Measurements from ENCODE around the gene NUDT8. TPM values are rescaled to one million over a fixed set of nuclear protein-coding genes. Genes with fewer than 3 reads are reported as not detected.

The NUDT8 gene
- total and polyA plus RNA-seq, 2 experiments from 2014 or later, result 5.0 to 15.1 TPM

DNA sequence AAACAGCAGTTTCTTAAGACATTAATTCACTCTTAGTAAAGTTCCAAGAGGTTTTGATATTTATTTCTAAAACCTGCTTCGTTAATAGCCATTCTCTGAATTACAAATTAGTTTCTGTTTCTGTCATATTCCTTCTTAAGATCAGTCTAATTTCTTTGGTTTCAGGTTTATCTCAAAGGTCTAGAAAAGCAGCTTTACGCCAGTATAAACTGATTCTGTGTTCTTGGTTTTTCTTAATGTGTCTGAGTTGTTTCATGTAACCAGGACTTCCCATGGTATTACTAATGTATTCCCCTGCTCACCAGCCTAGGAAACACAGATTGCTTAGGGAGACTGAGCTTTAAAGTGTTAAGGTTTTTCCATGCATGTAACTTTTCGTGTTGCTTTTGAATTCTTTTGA, 27.6 kb upstream of the NUDT8 start (continued):
- TF ChIP-seq, protein P1, sequence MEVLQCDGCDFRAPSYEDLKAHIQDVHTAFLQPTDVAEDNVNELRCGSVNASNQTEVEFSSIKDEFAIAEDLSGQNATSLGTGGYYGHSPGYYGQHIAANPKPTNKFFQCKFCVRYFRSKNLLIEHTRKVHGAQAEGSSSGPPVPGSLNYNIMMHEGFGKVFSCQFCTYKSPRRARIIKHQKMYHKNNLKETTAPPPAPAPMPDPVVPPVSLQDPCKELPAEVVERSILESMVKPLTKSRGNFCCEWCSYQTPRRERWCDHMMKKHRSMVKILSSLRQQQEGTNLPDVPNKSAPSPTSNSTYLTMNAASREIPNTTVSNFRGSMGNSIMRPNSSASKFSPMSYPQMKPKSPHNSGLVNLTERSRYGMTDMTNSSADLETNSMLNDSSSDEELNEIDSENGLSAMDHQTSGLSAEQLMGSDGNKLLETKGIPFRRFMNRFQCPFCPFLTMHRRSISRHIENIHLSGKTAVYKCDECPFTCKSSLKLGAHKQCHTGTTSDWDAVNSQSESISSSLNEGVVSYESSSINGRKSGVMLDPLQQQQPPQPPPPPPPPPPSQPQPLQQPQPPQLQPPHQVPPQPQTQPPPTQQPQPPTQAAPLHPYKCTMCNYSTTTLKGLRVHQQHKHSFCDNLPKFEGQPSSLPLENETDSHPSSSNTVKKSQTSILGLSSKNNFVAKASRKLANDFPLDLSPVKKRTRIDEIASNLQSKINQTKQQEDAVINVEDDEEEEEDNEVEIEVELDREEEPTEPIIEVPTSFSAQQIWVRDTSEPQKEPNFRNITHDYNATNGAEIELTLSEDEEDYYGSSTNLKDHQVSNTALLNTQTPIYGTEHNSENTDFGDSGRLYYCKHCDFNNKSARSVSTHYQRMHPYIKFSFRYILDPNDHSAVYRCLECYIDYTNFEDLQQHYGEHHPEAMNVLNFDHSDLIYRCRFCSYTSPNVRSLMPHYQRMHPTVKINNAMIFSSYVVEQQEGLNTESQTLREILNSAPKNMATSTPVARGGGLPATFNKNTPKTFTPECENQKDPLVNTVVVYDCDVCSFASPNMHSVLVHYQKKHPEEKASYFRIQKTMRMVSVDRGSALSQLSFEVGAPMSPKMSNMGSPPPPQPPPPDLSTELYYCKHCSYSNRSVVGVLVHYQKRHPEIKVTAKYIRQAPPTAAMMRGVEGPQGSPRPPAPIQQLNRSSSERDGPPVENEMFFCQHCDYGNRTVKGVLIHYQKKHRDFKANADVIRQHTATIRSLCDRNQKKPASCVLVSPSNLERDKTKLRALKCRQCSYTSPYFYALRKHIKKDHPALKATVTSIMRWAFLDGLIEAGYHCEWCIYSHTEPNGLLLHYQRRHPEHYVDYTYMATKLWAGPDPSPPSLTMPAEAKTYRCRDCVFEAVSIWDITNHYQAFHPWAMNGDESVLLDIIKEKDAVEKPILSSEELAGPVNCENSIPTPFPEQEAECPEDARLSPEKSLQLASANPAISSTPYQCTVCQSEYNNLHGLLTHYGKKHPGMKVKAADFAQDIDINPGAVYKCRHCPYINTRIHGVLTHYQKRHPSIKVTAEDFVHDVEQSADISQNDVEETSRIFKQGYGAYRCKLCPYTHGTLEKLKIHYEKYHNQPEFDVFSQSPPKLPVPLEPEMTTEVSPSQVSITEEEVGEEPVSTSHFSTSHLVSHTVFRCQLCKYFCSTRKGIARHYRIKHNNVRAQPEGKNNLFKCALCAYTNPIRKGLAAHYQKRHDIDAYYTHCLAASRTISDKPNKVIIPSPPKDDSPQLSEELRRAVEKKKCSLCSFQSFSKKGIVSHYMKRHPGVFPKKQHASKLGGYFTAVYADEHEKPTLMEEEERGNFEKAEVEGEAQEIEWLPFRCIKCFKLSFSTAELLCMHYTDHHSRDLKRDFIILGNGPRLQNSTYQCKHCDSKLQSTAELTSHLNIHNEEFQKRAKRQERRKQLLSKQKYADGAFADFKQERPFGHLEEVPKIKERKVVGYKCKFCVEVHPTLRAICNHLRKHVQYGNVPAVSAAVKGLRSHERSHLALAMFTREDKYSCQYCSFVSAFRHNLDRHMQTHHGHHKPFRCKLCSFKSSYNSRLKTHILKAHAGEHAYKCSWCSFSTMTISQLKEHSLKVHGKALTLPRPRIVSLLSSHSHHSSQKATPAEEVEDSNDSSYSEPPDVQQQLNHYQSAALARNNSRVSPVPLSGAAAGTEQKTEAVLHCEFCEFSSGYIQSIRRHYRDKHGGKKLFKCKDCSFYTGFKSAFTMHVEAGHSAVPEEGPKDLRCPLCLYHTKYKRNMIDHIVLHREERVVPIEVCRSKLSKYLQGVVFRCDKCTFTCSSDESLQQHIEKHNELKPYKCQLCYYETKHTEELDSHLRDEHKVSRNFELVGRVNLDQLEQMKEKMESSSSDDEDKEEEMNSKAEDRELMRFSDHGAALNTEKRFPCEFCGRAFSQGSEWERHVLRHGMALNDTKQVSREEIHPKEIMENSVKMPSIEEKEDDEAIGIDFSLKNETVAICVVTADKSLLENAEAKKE (CRISPR knock-in tag; IDR thresholded peaks at IDR 0.05), result no peak

DNA sequence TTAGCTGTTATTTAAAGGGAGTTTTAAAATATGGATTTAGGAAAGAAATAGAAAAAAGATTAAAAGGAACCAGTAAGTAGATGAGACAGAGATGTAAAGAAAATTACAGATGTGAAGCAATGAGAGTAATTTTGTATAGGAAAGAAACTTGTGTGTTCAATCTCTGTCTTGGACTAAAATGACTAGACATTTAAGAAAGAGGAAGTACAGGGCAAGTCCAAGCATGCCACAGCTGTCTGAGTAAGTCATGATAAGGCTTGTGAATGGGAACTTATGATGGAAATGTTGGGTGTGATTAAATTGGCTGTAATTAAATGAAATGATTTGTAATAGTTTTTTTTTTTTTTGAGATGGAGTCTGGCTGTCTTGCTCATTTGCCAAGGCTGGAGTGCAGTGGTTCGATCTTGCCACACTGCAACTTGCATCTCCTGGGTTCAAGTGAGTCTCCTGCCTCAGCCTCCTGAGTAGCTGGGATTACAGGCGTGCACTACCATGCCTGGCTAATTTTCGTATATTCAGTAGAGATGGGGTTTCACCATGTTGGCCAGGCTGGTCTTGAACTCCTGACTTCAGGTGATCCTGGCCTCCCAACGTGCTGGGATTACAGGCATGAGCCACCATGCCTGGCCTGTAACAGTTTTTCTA, 26.7 kb upstream of the NUDT8 start:
- ATAC-seq, result no peak
- DNase-seq (ENCODE audit: low spot score), result no peak
- Mint-ChIP-seq H3K27me3 (ENCODE audit: insufficient read depth, low read depth, poor library complexity) (peaks cover 3% of the 10 kb centered on the region), H3K4me1 (no peaks in the 10 kb centered on the region), H3K27ac (no peak overlapping the region), H3K9me3 (peaks cover 43% of the 10 kb centered on the region), H3K36me3 (ENCODE audit: low read depth) (peaks cover 5% of the 10 kb centered on the region; the same call in 2 of the 3 replicates), H3K4me3 (no peak overlapping the region)
- Histone ChIP-seq H3K4me1 (ENCODE audit: insufficient read depth) (no peaks in the 10 kb centered on the region), H3F3A (replicated peaks; ENCODE audit: low read depth) (no peaks in the 10 kb centered on the region), H3K27ac (ENCODE audit: low read depth) (no peak overlapping the region), H3K79me2 (replicated peaks; ENCODE audit: insufficient read depth) (no peaks in the 10 kb centered on the region), H3K4me2 (no peak overlapping the region), H4K20me1 (replicated peaks; ENCODE audit: insufficient read depth) (no peaks in the 10 kb centered on the region), H2AFZ (no peak overlapping the region), H3K27me3 (ENCODE audit: insufficient read depth) (no peaks in the 10 kb centered on the region), H3K36me3 (ENCODE audit: insufficient read depth) (peaks cover 8% of the 10 kb centered on the region; the same call in 1 of the 2 replicates), H3K9me2 (ENCODE audit: insufficient read depth) (no peaks in the 10 kb centered on the region), H3K4me3 (no peak overlapping the region)
- TF ChIP-seq CTCF (conservative IDR thresholded peaks at IDR 0.05; ENCODE audit: low read depth in 2 of 2) (no peak), EZH2 (IDR thresholded peaks at IDR 0.05; ENCODE audit: low read depth, unreplicated experiment) (no peak), ZNF331 (CRISPR knock-in tag; IDR thresholded peaks at IDR 0.05; ENCODE audit: low read depth) (no peak), REST (IDR thresholded peaks at IDR 0.05; ENCODE audit: unreplicated experiment) (no peak), EZH2phosphoT487 (IDR thresholded peaks at IDR 0.05; ENCODE audit: unreplicated experiment) (no peak), JUNB (IDR thresholded peaks at IDR 0.05; ENCODE audit: unreplicated experiment) (no peak), CREB1 (CRISPR knock-in tag; IDR thresholded peaks at IDR 0.05; ENCODE audit: low read depth) (no peak), POLR2AphosphoS5 (IDR thresholded peaks at IDR 0.05; ENCODE audit: low read depth) (no peak), NANOG (IDR thresholded peaks at IDR 0.05; ENCODE audit: borderline replicate concordance) (no peak), STAT1 (IDR thresholded peaks at IDR 0.05; ENCODE audit: unreplicated experiment) (no peak)
- TF ChIP-seq, protein P2, sequence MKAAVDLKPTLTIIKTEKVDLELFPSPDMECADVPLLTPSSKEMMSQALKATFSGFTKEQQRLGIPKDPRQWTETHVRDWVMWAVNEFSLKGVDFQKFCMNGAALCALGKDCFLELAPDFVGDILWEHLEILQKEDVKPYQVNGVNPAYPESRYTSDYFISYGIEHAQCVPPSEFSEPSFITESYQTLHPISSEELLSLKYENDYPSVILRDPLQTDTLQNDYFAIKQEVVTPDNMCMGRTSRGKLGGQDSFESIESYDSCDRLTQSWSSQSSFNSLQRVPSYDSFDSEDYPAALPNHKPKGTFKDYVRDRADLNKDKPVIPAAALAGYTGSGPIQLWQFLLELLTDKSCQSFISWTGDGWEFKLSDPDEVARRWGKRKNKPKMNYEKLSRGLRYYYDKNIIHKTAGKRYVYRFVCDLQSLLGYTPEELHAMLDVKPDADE (IDR thresholded peaks at IDR 0.05), result no peak

All from GM23338 (cell line).